Activated T-cell treated with anti-CD3 and anti-CD28 coated beads, Interleukin-2, amount 50 U/mL, for 48 hours (primary cell): Measurements from ENCODE around the gene RAB1A.
"Not testable (repeated sequence)": the region's sequence is repeated elsewhere in the genome, so short reads cannot be mapped to it uniquely, and the experiment has no call there.

Source experiments
- DNase-seq, 2 experiments: peaks; one replicate each; pipeline ENCODE4 v3.0.0-alpha.2; 2020

Gene RAB1A

DNA sequence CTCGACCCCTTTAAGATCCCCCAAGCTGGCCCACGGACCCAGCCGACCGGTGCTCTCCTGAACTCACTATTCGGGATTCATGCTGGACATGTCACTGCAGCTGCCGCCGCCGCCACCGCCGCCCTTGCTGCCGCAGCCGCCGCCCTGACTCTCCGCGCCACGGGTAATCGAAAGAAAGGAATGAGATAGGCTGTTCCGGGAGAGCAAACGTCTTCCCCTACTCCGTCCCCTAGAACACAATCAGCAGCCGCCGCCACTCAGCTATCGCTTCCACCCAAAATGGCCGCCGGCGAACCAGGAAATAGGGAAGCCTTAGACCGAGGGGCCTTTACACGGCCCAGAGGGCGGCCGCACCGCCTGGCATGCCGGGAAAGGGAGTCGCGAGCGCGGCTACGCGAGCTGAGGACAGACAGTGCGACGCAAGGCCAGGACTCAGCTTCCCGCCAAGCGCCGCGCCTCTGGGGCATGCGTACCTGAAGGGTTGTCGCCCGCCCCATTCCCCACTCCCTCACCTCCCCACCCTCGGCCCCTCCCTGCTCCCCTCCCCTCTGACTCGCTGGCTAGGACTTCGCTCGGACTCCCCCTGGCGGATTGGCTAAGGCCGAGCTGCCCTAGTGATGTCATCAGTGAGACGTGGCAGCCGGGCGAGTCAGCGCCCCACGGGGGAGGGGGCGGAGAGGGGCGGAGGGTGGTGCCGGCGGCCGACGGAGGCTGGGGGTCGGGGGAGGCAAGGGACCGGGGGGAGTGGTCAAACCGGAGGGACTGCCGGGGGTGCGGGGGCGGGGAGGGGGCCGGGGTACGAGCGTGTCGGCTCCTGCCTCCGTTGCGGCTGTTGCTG is at the start of gene RAB1A:
RAB1A (minus strand) TSS at position 281 of the 838 bp plus-strand sequence; CDS start at position 90, 191 bp downstream.
- DNase-seq = peak; percentile 98

- DNase-seq = no peak
Observed at GRCh38 chr2:65177751-65178442, 48.0 kb upstream of the RAB1A start.

GRCh38 chr2:65175894-65176530 is 46.1 kb upstream of the RAB1A start:
- DNase-seq = no peak

DNA sequence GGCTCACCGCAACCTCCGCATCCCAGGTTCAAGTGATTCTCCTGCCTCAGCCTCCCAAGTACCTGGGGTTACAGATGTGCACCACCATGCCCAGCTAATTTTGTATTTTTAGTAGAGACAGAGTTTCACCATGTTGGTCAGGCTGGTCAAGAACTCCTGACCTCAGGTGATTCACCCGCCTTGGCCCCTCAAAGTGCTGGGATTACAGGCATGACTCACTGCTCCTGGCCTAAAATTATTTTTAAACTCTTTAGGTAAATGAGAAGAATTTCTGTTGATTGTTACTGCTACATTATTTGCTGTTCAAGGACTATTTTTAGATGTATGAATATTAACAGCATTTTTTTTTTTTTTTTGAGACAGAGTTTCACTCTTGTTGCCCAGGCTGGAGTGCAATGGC is 44.1 kb upstream of the RAB1A start:
- not testable (repeated sequence) for DNase-seq

- no peak for DNase-seq
Observed at GRCh38 chr2:65172994-65173790, 43.3 kb upstream of the RAB1A start.

GRCh38 chr2:65170611-65171477 is 40.9 kb upstream of the RAB1A start:
- DNase-seq = not testable (repeated sequence)

DNA sequence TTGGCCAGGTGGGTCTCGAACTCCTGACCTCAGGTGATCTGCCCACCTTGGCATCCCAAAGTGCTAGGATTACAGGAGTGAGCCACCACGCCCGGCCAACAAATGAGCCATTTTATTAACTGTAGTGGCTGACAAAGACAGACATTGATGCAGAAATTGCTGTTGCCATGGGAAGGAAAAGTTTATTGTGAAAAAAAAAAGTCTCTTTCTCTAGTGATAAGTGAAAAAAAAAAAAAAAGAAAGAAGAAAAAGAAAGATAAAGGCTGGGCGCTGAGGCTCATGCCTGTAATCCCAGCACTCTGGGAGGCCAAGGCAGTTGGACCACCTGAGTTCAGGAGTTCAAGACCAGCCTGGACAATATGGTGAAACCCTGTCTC is 39.8 kb upstream of the RAB1A start:
- no peak for DNase-seq

DNA sequence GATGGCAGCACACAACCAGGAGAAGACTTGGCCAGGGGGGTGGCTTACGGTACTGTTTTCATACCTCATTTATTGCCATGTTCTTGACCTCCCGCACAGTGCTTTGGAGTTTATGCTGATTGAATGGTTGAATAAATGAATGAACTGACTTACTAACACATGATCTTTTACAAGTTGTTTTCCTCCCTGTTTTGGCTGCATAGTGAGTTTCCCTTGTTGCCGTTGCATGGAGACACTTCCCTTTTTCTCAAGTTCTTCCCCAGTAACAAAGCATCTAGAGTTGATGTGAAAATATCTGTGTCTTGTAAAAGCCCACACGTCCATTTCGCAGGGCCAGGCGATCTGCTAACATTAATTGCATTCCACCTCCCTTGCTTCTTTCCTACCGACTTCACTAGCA is 35.7 kb upstream of the RAB1A start:
- no peak for DNase-seq

GRCh38 chr2:65164426-65164891 is 34.6 kb upstream of the RAB1A start:
- DNase-seq = no peak

GRCh38 chr2:65161551-65162100 is 31.7 kb upstream of the RAB1A start:
- DNase-seq = no peak

DNA sequence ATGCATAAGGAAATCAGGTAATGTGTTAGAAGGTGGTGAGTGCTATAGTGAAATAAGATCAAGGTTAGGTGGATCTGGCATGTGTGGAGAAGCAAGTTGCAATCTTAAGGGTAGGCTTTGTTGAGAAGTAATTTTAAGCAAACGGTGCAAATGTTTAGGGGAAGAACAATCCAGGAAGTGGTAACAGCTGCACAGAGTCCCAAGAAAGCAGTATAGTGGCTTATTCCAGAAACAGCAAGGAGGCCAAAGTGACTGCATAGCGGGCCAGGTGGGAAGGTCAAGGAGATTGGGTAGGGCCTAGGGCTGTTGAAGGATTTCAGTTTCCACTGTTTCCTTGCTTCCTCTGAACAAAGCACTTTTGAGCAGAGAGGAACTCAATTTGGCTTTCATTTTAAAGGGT is 30.0 kb upstream of the RAB1A start:
- no peak for DNase-seq

DNA sequence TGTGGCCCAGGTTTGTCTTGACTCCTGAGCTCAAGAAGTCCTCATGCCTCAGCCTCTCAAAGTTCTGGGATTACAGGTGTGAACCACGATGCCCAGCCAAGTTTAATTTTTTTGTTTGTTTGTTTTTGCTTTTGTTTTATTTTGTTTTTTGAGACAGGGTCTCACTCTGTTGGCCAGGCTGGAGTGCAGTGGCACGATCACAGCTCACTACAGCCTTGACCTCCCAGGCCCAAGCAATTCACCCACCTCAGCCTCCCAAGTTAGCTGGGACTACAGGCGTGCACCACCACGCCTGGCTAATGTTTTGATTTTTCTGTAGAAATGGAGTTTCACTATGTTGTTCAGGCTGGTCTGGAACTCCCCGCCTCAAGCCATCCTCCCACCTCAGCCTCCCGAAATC is 29.4 kb upstream of the RAB1A start:
- no peak for DNase-seq

DNA sequence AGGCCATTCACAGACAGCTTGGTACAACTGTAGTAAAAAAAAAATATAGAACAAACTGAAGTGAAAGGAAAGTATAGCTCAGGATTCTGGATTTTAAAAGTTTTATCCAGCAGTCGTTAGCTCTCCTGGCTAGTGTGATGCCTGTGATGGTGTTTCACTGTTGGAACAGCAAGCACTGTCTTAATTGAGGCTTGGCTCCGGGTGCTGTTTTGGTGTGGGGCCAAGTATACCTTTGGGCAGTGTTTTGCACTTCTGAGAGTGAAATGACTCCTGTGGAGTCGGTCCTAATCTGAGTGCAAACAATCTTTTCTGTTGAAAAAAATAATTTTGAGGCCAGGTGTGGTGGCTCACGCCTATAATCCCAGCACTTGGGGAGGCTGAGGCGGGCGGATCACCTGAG is 28.7 kb upstream of the RAB1A start:
- DNase-seq = no peak

DNA sequence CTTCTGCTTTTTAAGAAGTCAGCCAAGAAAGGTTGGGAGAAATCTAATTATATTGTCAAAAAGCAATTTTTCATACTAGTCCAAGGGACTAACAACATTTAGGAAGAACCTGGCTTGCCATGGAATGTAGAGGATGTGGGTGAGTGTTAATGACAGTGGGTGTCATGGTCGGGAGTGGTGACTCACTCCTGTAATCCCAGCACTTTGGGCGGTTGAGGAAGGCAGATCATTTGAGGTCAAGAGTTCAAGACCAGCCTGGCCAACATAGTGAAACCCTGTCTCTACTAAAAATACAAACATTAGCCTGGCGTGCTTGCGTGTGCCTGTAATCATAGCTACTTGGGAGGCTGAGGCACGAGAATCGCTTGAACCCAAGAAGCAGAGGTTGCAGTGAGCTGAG is 27.9 kb upstream of the RAB1A start:
- not testable (repeated sequence) for DNase-seq

DNA sequence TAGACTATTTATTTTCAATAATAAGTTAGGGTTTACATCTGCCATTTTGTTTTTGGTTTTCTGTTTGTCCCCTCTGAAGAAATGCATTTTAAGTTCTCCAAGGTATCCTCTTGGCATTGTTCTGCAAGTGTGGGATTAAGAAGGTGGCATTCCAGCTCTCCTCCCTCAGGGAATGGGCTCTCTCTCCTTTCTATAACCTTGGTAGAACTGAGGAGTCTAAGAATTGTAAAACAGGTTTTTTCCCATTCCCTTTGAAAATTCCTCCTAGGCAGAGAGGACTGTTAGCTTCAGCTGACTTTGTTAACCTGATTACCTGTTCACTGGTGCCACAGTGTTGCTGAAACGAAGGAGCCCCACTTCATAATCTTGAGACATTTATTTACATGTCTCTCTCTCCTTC is 26.1 kb upstream of the RAB1A start:
- no peak for DNase-seq

- DNase-seq = no peak
Observed at GRCh38 chr2:65153515-65153914, 23.6 kb upstream of the RAB1A start.

DNA sequence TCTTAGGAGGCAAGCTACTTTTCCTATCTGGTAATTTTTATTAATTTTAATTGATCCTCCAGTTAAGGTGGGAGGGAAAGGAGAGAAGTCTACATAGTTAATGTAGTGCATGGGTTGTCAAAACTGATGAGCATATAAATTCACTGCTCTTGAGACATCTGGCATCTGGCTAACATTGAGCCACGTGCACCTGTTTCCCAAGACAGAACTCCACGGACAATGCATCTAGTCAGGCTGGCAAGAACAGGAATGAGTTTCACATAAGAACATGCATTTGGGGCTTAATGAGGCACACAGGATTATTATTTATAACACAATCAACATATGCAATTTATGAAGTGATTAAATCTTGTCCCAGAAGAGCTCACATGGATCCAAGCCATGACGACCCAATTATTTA is 16.2 kb upstream of the RAB1A start:
- no peak for DNase-seq

GRCh38 chr2:65144571-65144970 is 14.7 kb upstream of the RAB1A start:
- no peak for DNase-seq

DNA sequence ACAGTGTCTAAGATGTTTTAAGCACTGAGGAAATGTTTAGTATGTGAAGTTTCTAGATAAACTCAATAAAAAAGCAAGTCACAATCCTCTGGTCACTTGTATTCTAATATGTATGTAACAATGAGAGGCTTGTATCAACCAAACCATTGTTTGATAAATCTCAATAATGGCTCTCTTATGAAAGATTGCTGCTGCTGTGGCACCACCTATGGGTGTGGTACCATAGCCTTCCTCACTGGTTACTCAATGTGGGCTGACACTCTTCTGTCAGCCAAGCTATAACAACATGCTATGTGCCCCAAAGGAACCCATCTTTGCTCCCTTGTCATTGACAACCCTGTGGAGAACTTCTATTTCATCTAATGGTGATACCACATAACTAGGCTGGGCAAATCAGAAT is 12.6 kb upstream of the RAB1A start:
- DNase-seq = no peak

DNA sequence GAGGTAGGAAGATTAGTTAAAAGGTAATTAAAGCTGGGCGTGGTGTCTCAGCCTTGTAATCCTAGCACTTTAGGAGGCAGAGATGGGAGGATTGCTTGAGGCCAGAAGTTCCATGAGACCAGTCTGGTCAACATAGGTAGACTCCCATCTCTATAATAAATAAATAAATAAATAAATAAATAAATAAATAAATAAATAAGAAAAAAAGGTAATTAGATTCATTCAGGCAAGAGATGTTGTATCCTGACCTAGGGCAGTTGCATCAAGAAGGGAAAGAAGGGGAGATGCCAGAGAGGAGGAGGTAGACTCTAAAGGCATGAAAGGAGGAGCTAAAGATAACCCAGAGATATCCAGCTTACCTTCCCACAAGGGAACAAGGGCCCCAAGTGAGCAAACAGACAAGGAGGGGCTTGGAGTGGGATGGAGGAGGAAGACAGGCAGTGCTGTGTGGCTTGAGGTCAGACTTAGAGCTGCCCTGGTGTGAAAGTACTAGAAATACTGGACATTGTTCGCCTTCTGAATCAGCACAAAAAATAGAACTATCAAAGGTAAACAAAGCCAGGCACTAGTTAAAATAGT is 7.4 kb upstream of the RAB1A start:
- DNase-seq = no peak

GRCh38 chr2:65136253-65136652 is 6.3 kb upstream of the RAB1A start:
- DNase-seq = no peak
